Transverse colon (tissue), 4 donors: Measurements from ENCODE around the gene TBX21.

Experiments used
- EP300 ChIP-seq: sonication (generic); formaldehyde crosslinking; IDR thresholded peaks from one replicate; pipeline ENCODE4 v1.6.1; 2017; ENCODE audit warnings: antibody characterized with exemption, low read depth
- POLR2A ChIP-seq: fragments of 450-650 bp; IDR thresholded peaks from one replicate; pipeline ENCODE4 v1.6.1; 2016; ENCODE audit warnings: antibody characterized with exemption, mild to moderate bottlenecking, moderate library complexity
- POLR2AphosphoS5 ChIP-seq, 3 donors: sonication (generic); formaldehyde crosslinking; IDR thresholded peaks; one replicate each; pipeline ENCODE4 v1.6.1; 2016; ENCODE audit warnings: antibody characterized with exemption in 3 of 3
- TF ChIP-seq, protein P1 (sequence below), 5 experiments: fragments of 200-600 bp in 3 of 5; fragments of 450-650 bp in 2 of 5; sonication (generic) in 3 of 5; IDR thresholded peaks; 1 replicate in 2 of 5; 2 replicates in 3 of 5; pipeline ENCODE4 v1.5.1; 2016 to 2017; ENCODE audit warnings: antibody characterized with exemption in 5 of 5, inconsistent platforms in 3 of 5, mild to moderate bottlenecking in 2 of 5, moderate library complexity in 1 of 5

DNA sequence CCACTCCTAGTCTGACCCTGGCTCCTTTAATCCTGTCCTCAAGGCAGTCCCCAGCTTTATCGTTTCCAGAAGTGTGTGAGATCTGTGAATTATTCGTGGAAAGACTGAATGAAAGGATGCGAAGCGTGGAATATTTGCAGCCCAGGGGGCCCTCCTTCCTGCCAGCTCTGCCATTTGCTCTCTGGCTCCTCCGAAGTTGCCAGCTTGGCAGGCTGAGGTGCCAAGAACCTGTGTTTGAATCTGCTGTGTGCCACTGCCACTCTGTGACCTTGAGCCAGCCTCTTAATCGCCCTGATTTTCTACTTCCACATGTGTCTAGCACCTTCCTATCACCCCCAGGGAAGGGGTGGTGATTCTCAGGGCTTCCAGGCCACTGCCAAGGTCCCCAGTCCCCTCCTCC lies 28.3 kb upstream of the TBX21 start:
- TF ChIP-seq, protein P1, sequence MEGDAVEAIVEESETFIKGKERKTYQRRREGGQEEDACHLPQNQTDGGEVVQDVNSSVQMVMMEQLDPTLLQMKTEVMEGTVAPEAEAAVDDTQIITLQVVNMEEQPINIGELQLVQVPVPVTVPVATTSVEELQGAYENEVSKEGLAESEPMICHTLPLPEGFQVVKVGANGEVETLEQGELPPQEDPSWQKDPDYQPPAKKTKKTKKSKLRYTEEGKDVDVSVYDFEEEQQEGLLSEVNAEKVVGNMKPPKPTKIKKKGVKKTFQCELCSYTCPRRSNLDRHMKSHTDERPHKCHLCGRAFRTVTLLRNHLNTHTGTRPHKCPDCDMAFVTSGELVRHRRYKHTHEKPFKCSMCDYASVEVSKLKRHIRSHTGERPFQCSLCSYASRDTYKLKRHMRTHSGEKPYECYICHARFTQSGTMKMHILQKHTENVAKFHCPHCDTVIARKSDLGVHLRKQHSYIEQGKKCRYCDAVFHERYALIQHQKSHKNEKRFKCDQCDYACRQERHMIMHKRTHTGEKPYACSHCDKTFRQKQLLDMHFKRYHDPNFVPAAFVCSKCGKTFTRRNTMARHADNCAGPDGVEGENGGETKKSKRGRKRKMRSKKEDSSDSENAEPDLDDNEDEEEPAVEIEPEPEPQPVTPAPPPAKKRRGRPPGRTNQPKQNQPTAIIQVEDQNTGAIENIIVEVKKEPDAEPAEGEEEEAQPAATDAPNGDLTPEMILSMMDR (IDR thresholded peaks at IDR 0.05), result no peak
- TF ChIP-seq POLR2AphosphoS5 (IDR thresholded peaks at IDR 0.05), result no peak
- TF ChIP-seq EP300, result no peak
- TF ChIP-seq POLR2A, result no peak
